GM12878 (cell line): ENCODE measurements around the gene TSPEAR. TPM values are rescaled to one million over a fixed set of nuclear protein-coding genes. Genes with fewer than 3 reads are reported as not detected.

Experiments used
- ATAC-seq: fragments of 200-7000 bp; cut with Tn5 transposase; 3 replicates; pipeline ENCODE4 v1.9.1; 2020; ENCODE audit warnings: mild to moderate bottlenecking, moderate library complexity
- BruUV-seq: library from RNA; stranded (reverse); fragments of 400-500 nt; replicated peaks from 2 replicates; lab custom pipeline; 2021; lab: Mats Ljungman, UMichigan
- CTCF ChIA-PET: fragments of 300-600 bp; sonication (Branson Sonifier 250); formaldehyde crosslinking; extraction: SDS; loops from one replicate; lab custom pipeline; 2021; ENCODE audit warnings: inconsistent platforms; lab: Yijun Ruan, JAX
- POLR2A ChIA-PET: fragments of 350-600 bp; formaldehyde crosslinking; extraction: SDS; loops from one replicate; lab custom pipeline; 2021; ENCODE audit warnings: inconsistent platforms; lab: Charles Lee
- RAD21 ChIA-PET: fragments of 300-600 bp; sonication (Branson Sonifier 250); formaldehyde crosslinking; loops from one replicate; lab custom pipeline; 2023; ENCODE audit warnings: antibody characterized with exemption; ENCODE audit not compliant: unreplicated experiment; lab: Charles Lee
- SMC1A ChIA-PET: fragments of 300-600 bp; sonication (Branson Sonifier 250); formaldehyde crosslinking; loops from one replicate; lab custom pipeline; 2023; ENCODE audit not compliant: unreplicated experiment, uncharacterized antibody; lab: Charles Lee
- DNase-seq: peaks from one replicate; pipeline ENCODE4 v3.0.0-alpha.2; 2011; ENCODE audit warnings: low read depth, low spot score
- FAIRE-seq: peaks from 3 replicates; lab custom pipeline; 2011; peaks lifted over from hg19 to GRCh38; lab: Jason Lieb, UNC
- H2AFZ ChIP-seq: 2 replicates; pipeline ENCODE4 v1.6.0; 2011; ENCODE audit warnings: low read depth, low read length, control low read depth; ENCODE audit not compliant: control insufficient read depth
- H3K27ac ChIP-seq: 2 replicates; pipeline ENCODE4 v1.5.1; 2011; ENCODE audit warnings: control low read depth; ENCODE audit not compliant: control insufficient read depth, insufficient read depth
- H3K27me3 ChIP-seq, 2 experiments: replicated peaks in 1 of 2; 2 replicates each; pipeline versions ENCODE4 v1.6.0 to v1.6.1; 2011; ENCODE audit warnings: low read length in 1 of 2; ENCODE audit not compliant: control insufficient read depth in 2 of 2, insufficient read depth in 2 of 2
- H3K36me3 ChIP-seq, 2 experiments: 2 replicates each; pipeline ENCODE4 v1.5.1; 2011; ENCODE audit warnings: low read length in 1 of 2; ENCODE audit not compliant: control insufficient read depth in 2 of 2, insufficient read depth in 2 of 2
- H3K4me1 ChIP-seq: 2 replicates; pipeline ENCODE4 v1.6.1; 2011; ENCODE audit warnings: mild to moderate bottlenecking, low read length, moderate library complexity, mixed read lengths; ENCODE audit not compliant: control insufficient read depth, insufficient read depth
- H3K4me2 ChIP-seq: 2 replicates; pipeline ENCODE4 v1.6.0; 2011; ENCODE audit warnings: control low read depth; ENCODE audit not compliant: control insufficient read depth, insufficient read depth
- H3K4me3 ChIP-seq: fragments of 200-600 bp; sonication (generic); 2 replicates; pipeline ENCODE4 v1.5.1; 2016
- H3K79me2 ChIP-seq: 2 replicates; pipeline ENCODE4 v1.6.0; 2011; ENCODE audit warnings: low read length; ENCODE audit not compliant: control insufficient read depth, insufficient read depth
- H3K9ac ChIP-seq: 2 replicates; pipeline ENCODE4 v1.8.0; 2011; ENCODE audit warnings: low read length, control low read depth, mixed read lengths; ENCODE audit not compliant: control insufficient read depth, insufficient read depth
- H3K9me3 ChIP-seq: replicated peaks from 3 replicates; pipeline ENCODE4 v1.5.1; 2011; ENCODE audit warnings: mild to moderate bottlenecking, low read length; ENCODE audit not compliant: control insufficient read depth, insufficient read depth
- H4K20me1 ChIP-seq: 2 replicates; pipeline ENCODE4 v1.6.0; 2011; ENCODE audit not compliant: control insufficient read depth, insufficient read depth
- EGR1 ChIP-seq, 2 experiments: IDR thresholded peaks; 1 replicate in 1 of 2; 2 replicates in 1 of 2; pipeline ENCODE4 v1.6.1; 2011 to 2012; ENCODE audit warnings: low read depth in 2 of 2, low read length in 2 of 2, borderline replicate concordance in 1 of 2, mild to moderate bottlenecking in 1 of 2, moderate library complexity in 1 of 2
- WGBS: methylation state at CpG from one replicate; pipeline ENCODE4 v1.1.6; 2016; ENCODE audit warnings: low lambda C conversion rate; ENCODE audit not compliant: insufficient replicate concordance, insufficient coverage; ENCODE audit errors: missing lambda C conversion rate; 5-methylcytosine and 5-hydroxymethylcytosine counted together
- in situ Hi-C: fragments of 300-500 bp; cut with MboI; formaldehyde crosslinking; loops from 9 replicates; pipeline ENCODE4 v1.14.3; 2018; ENCODE audit warnings: mixed read lengths
- intact Hi-C: fragments of 100-400 bp; cut with micrococcal nuclease; formaldehyde crosslinking; loops from one replicate; pipeline ENCODE4 v1.14.2; 2022; ENCODE audit not compliant: unreplicated experiment
- polyA plus RNA-seq, 11 experiments: library from polyadenylated mRNA; depleted of rRNA in 4 of 11; unstranded in 6 of 11; stranded (reverse) in 5 of 11; fragments of >200 nt; fragmentation: Nextera tagmentation in 4 of 11; fragmentation: Illumina TruSeq in 1 of 11; extraction: Ambion mirVana in 4 of 11; extraction: Trizol in 1 of 11; gene quantifications; 1 replicate in 1 of 11; 2 replicates in 10 of 11; pipeline versions ENCODE4 v1.2.1 to v1.2.3, GENCODE V29; 2011 to 2016; ENCODE audit warnings: inconsistent platforms in 2 of 11, missing spikeins in 2 of 11, low read depth in 1 of 11
- total RNA-seq, 4 experiments: library from RNA; depleted of rRNA in 3 of 4; stranded (reverse); fragments of >200 nt in 3 of 4; fragmentation: Illumina TruSeq in 1 of 4; extraction: Trizol in 1 of 4; gene quantifications; 2 replicates each; pipeline versions ENCODE4 v1.2.1 to v1.2.3, GENCODE V29; 2013 to 2021
- TF ChIP-seq, protein P1 (sequence below): fragments of 450-650 bp; IDR thresholded peaks from 2 replicates; pipeline ENCODE4 v1.6.1; 2016; ENCODE audit warnings: mild to moderate bottlenecking, moderate library complexity, borderline replicate concordance
- TF ChIP-seq, protein P2 (sequence below): fragments of 450-650 bp; formaldehyde crosslinking; IDR thresholded peaks from 2 replicates; pipeline ENCODE4 v1.4.0; 2022; ENCODE audit warnings: mild to moderate bottlenecking, moderate library complexity

The TSPEAR gene
- total and polyA plus RNA-seq, 10 of the 15 experiments (the other 5 are each of a cell fraction or from before 2014, with no cell fraction given) = not detected

DNA sequence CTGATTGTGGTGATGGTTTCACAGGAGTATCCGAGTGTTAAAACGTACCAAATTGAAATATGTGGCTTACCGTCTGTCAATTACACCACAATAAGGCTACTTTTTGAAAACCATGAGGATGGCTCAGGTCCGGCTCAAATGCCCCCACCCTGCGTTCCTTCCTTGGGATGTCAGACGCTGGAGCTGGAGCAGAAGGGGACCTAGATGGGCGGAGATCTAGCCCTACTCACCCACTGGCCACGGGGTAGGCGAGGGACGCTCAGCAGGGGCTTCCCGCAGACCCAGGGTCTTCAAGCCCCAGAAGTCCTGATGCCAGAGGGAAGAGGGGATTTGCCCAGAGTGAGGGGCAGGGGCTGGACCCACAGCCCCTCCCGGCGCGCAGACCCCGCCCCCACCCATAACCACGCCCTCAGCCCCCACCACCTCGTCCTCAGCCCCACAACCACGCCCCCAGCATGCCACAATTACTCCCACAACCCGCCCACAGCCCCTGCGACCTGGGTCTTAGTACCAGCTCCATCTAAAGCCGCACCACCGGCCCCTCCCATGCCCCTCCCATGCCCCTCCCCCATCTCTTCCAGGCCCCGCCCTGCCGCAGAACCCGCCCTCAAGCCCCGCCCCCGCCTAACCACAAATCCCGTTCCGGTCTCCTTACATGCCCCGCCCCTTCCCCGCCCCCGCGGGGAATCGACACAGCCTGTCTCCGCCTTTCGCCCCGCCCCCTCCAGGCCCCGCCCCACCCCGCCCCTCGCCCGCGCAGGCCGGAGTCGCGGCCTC lies 256.4 kb downstream of the TSPEAR start, which contains the start of gene LRRC3:
Gene LRRC3, plus strand, starts transcription at position 764 of the 777 bp plus-strand sequence. CDS start 1,135 bp downstream, outside the sequence.
- intact Hi-C loops = no loop called here
- ATAC-seq = no peak
- Histone ChIP-seq H3K27ac (no peak within 1 kb of the TSS), H3K27me3 (no peaks in the 10 kb centered on the region), H2AFZ (no peak within 1 kb of the TSS; the same call in 1 of the 2 replicates), H3K4me3 (peak within 1 kb of the TSS; percentile 68; the same call in 1 of the 2 replicates), H3K36me3 (no peaks in the 10 kb centered on the region), H3K9ac (no peak within 1 kb of the TSS; the same call in 1 of the 2 replicates), H3K4me1 (no peaks in the 10 kb centered on the region), H4K20me1 (no peaks in the 10 kb centered on the region), H3K79me2 (no peaks in the 10 kb centered on the region)
- CTCF ChIA-PET = no interaction called here
- in situ Hi-C loops = loop anchor here (5.0 kb wide), 1 partner anchor 78 kb away; no protein-coding TSS in a partner anchor
- SMC1A ChIA-PET = no interaction called here
- no TSS peak for BruUV-seq
- WGBS = 33% methylated on average over 17 of the region's 45 CpGs
- TF ChIP-seq, protein P1, sequence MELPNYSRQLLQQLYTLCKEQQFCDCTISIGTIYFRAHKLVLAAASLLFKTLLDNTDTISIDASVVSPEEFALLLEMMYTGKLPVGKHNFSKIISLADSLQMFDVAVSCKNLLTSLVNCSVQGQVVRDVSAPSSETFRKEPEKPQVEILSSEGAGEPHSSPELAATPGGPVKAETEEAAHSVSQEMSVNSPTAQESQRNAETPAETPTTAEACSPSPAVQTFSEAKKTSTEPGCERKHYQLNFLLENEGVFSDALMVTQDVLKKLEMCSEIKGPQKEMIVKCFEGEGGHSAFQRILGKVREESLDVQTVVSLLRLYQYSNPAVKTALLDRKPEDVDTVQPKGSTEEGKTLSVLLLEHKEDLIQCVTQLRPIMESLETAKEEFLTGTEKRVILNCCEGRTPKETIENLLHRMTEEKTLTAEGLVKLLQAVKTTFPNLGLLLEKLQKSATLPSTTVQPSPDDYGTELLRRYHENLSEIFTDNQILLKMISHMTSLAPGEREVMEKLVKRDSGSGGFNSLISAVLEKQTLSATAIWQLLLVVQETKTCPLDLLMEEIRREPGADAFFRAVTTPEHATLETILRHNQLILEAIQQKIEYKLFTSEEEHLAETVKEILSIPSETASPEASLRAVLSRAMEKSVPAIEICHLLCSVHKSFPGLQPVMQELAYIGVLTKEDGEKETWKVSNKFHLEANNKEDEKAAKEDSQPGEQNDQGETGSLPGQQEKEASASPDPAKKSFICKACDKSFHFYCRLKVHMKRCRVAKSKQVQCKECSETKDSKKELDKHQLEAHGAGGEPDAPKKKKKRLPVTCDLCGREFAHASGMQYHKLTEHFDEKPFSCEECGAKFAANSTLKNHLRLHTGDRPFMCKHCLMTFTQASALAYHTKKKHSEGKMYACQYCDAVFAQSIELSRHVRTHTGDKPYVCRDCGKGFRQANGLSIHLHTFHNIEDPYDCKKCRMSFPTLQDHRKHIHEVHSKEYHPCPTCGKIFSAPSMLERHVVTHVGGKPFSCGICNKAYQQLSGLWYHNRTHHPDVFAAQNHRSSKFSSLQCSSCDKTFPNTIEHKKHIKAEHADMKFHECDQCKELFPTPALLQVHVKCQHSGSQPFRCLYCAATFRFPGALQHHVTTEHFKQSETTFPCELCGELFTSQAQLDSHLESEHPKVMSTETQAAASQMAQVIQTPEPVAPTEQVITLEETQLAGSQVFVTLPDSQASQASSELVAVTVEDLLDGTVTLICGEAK = no peak
- TF ChIP-seq EGR1 (IDR thresholded peaks at IDR 0.05; ENCODE audit: borderline replicate concordance in 1 of 2, low read depth in 2 of 2, low read length in 2 of 2) = peak in 1 of 2 experiments; percentile 34; a peak in 1 of 3 replicates
- TF ChIP-seq, protein P2, sequence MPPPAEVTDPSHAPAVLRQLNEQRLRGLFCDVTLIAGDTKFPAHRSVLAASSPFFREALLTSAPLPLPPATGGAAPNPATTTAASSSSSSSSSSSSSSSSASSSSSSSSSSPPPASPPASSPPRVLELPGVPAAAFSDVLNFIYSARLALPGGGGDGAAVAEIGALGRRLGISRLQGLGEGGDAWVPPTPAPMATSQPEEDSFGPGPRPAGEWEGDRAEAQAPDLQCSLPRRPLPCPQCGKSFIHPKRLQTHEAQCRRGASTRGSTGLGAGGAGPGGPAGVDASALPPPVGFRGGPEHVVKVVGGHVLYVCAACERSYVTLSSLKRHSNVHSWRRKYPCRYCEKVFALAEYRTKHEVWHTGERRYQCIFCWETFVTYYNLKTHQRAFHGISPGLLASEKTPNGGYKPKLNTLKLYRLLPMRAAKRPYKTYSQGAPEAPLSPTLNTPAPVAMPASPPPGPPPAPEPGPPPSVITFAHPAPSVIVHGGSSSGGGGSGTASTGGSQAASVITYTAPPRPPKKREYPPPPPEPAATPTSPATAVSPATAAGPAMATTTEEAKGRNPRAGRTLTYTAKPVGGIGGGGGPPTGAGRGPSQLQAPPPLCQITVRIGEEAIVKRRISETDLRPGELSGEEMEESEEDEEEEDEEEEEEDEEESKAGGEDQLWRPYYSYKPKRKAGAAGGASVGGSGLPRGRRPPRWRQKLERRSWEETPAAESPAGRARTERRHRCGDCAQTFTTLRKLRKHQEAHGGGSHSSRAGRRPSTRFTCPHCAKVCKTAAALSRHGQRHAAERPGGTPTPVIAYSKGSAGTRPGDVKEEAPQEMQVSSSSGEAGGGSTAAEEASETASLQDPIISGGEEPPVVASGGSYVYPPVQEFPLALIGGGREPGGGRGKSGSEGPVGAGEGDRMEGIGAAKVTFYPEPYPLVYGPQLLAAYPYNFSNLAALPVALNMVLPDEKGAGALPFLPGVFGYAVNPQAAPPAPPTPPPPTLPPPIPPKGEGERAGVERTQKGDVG (CRISPR knock-in tag) = no peak
- TF ChIP-seq, all 136 proteins: peak for 1
- no peaks in the 10 kb centered on the region; the same call in 2 of the 3 replicates for H3K9me3 ChIP-seq
- ChIA-PET POLR2A (no interaction called here), RAD21 (no interaction called here)
- FAIRE-seq (no peak), DNase-seq (peak; percentile 1)
- H3K4me2 ChIP-seq = peak within 1 kb of the TSS; percentile 44; the same call in 1 of the 2 replicates
